Panc1 (cell line): ENCODE data around the gene JADE3.

Experiments used
- TCF7L2 ChIP-seq: IDR thresholded peaks from 2 replicates; pipeline ENCODE4 v1.6.1; 2011; ENCODE audit warnings: mild to moderate bottlenecking, low read depth, low read length, inconsistent platforms
- TF ChIP-seq, protein P1 (sequence below): fragments of 450-650 bp; IDR thresholded peaks from 2 replicates; pipeline ENCODE4 v1.5.1; 2017; ENCODE audit warnings: mild to moderate bottlenecking

DNA sequence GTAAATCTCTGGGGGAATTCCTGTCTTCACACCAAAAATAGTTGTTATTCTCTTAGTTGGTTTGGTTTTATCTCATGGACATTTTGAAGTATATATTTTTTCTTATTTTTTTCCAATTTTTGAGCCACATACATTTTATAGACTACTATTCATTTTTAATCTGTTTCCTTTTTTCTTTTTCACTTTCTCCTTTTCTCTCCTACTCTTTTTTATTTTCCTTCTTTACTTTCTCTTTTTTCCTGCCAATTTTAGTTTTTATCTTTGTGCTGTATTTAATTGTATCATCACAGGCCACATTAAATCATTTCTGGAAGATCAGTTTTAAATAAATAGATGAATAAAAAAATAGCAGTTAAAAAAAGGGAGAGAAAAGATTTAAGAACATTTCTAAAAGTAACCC lies 14.0 kb upstream of the JADE3 start:
- no peak for TF ChIP-seq TCF7L2
- TF ChIP-seq, protein P1, sequence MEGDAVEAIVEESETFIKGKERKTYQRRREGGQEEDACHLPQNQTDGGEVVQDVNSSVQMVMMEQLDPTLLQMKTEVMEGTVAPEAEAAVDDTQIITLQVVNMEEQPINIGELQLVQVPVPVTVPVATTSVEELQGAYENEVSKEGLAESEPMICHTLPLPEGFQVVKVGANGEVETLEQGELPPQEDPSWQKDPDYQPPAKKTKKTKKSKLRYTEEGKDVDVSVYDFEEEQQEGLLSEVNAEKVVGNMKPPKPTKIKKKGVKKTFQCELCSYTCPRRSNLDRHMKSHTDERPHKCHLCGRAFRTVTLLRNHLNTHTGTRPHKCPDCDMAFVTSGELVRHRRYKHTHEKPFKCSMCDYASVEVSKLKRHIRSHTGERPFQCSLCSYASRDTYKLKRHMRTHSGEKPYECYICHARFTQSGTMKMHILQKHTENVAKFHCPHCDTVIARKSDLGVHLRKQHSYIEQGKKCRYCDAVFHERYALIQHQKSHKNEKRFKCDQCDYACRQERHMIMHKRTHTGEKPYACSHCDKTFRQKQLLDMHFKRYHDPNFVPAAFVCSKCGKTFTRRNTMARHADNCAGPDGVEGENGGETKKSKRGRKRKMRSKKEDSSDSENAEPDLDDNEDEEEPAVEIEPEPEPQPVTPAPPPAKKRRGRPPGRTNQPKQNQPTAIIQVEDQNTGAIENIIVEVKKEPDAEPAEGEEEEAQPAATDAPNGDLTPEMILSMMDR = no peak
